SK-N-SH (cell line): ENCODE results near the gene PDCD2. TPM values are rescaled to one million over a fixed set of nuclear protein-coding genes. Genes with fewer than 3 reads are reported as not detected.

ENCODE experiments used
- CTCF ChIA-PET: fragments of 300-600, 350-600 bp; formaldehyde crosslinking; extraction: SDS; loops from one replicate; lab custom pipeline; 2021; lab: Yijun Ruan, JAX
- POLR2A ChIA-PET: fragments of 350-600 bp; sonication (Branson Sonifier 250); formaldehyde crosslinking; extraction: SDS; loops from one replicate; lab custom pipeline; 2020; ENCODE audit warnings: antibody characterized with exemption, inconsistent platforms; lab: Yijun Ruan, JAX
- DNase-seq: peaks from one replicate; pipeline ENCODE4 v3.0.0; 2012
- H2AFZ ChIP-seq: fragments of 200-600 bp; sonication (generic); 2 replicates; pipeline ENCODE4 v1.8.1; 2016; ENCODE audit warnings: antibody characterized with exemption, mild to moderate bottlenecking, low read depth
- H3F3A ChIP-seq: fragments of 200-600 bp; sonication (generic); replicated peaks from 2 replicates; pipeline ENCODE3; 2016; ENCODE audit warnings: antibody characterized with exemption, mild to moderate bottlenecking; ENCODE audit not compliant: insufficient read depth
- H3K27ac ChIP-seq, 2 experiments: fragments of 200-500 bp in 1 of 2; fragments of 200-600 bp in 1 of 2; sonication (Bioruptor generic) in 1 of 2; sonication (generic), shearing (Covaris generic) in 1 of 2; 2 replicates each; pipeline versions ENCODE4 v1.5.1 to v1.6.1; 2014 to 2016; ENCODE audit warnings: low read depth in 2 of 2, inconsistent platforms in 1 of 2, low read length in 1 of 2, mild to moderate bottlenecking in 1 of 2, mixed read lengths in 1 of 2
- H3K27me3 ChIP-seq: fragments of 200-600 bp; sonication (generic), shearing (Covaris generic); 2 replicates; pipeline ENCODE4 v1.6.1; 2016; ENCODE audit warnings: mixed run types; ENCODE audit not compliant: insufficient read depth
- H3K36me3 ChIP-seq, 2 experiments: fragments of 200-500 bp in 1 of 2; fragments of 200-600 bp in 1 of 2; sonication (Bioruptor generic) in 1 of 2; sonication (generic) in 1 of 2; replicated peaks in 1 of 2; 2 replicates each; pipeline versions ENCODE3 to v1.5.1; 2014 to 2016; ENCODE audit warnings: low read length in 1 of 2, mild to moderate bottlenecking in 1 of 2; ENCODE audit not compliant: insufficient read depth in 2 of 2, control insufficient read depth in 1 of 2
- H3K4me1 ChIP-seq, 2 experiments: fragments of 200-500 bp in 1 of 2; fragments of 200-600 bp in 1 of 2; sonication (Bioruptor generic) in 1 of 2; sonication (generic), shearing (Covaris generic) in 1 of 2; 2 replicates each; pipeline versions ENCODE4 v1.5.1 to v1.6.1; 2014 to 2016; ENCODE audit warnings: low read depth in 1 of 2, low read length in 1 of 2, mixed run types in 1 of 2; ENCODE audit not compliant: insufficient read depth in 2 of 2, control insufficient read depth in 1 of 2
- H3K4me2 ChIP-seq: fragments of 200-600 bp; sonication (generic), shearing (Covaris generic); 2 replicates; pipeline ENCODE4 v1.6.1; 2017; ENCODE audit warnings: mixed run types
- H3K4me3 ChIP-seq, 2 experiments: fragments of 200-500 bp in 1 of 2; fragments of 200-600 bp in 1 of 2; sonication (Bioruptor generic) in 1 of 2; sonication (generic), shearing (Covaris generic) in 1 of 2; 2 replicates each; pipeline versions ENCODE4 v1.5.1 to v1.8.1; 2014 to 2016; ENCODE audit warnings: low read depth in 2 of 2, inconsistent platforms in 1 of 2, low read length in 1 of 2, mild to moderate bottlenecking in 1 of 2, mixed read lengths in 1 of 2, moderate library complexity in 1 of 2
- H3K79me2 ChIP-seq: fragments of 200-600 bp; sonication (generic); 2 replicates; pipeline ENCODE4 v1.8.1; 2017; ENCODE audit warnings: mild to moderate bottlenecking; ENCODE audit not compliant: insufficient read depth
- H3K9ac ChIP-seq: fragments of 200-600 bp; sonication (generic); 2 replicates; pipeline ENCODE4 v1.6.1; 2017; ENCODE audit warnings: mixed run types
- H3K9me2 ChIP-seq: fragments of 200-600 bp; sonication (generic); 2 replicates; pipeline ENCODE4 v1.6.1; 2017; ENCODE audit warnings: mixed run types
- H3K9me3 ChIP-seq: fragments of 200-600 bp; sonication (generic); 2 replicates; pipeline ENCODE4 v1.6.1; 2017; ENCODE audit warnings: mixed run types, mild to moderate bottlenecking, moderate library complexity
- H4K20me1 ChIP-seq: fragments of 200-600 bp; sonication (generic); 2 replicates; pipeline ENCODE4 v1.6.1; 2017; ENCODE audit warnings: mild to moderate bottlenecking, mixed run types; ENCODE audit not compliant: insufficient read depth
- CHD2 ChIP-seq: fragments of 150-350 bp; IDR thresholded peaks from 2 replicates; pipeline ENCODE4 v1.6.1; 2018; ENCODE audit warnings: low read length; ENCODE audit not compliant: partially characterized antibody
- ELF1 ChIP-seq: IDR thresholded peaks from 2 replicates; pipeline ENCODE4 v1.4.0; 2012
- EP300 ChIP-seq, 2 experiments: IDR thresholded peaks; 2 replicates each; pipeline versions ENCODE4 v1.4.0 to v1.6.1; 2012; ENCODE audit warnings: borderline replicate concordance in 1 of 2, low read depth in 1 of 2, low read length in 1 of 2
- EZH2phosphoT487 ChIP-seq: fragments of 200-600 bp; sonication (generic); IDR thresholded peaks from 2 replicates; pipeline ENCODE4 v1.6.1; 2017; ENCODE audit warnings: low read depth, mixed run types, mild to moderate bottlenecking, antibody characterized with exemption, moderate library complexity, borderline replicate concordance
- FOXJ3 ChIP-seq: sonication (generic); formaldehyde crosslinking; IDR thresholded peaks from 2 replicates; pipeline ENCODE4 v1.5.1; 2020; ENCODE audit warnings: mild to moderate bottlenecking, missing genetic modification reagents
- GABPA ChIP-seq: IDR thresholded peaks from 2 replicates; pipeline ENCODE4 v1.4.0; 2012; ENCODE audit warnings: low read depth, mild to moderate bottlenecking
- JUND ChIP-seq: IDR thresholded peaks from 2 replicates; pipeline ENCODE4 v1.4.0; 2012
- MEF2A ChIP-seq: IDR thresholded peaks from 2 replicates; pipeline ENCODE4 v1.4.0; 2012; ENCODE audit warnings: low read depth, borderline replicate concordance
- NRF1 ChIP-seq: IDR thresholded peaks from 2 replicates; pipeline ENCODE4 v1.6.1; 2012; ENCODE audit warnings: low read depth, mild to moderate bottlenecking, low read length
- POLR2AphosphoS5 ChIP-seq: IDR thresholded peaks from 2 replicates; pipeline ENCODE4 v1.6.1; 2012; ENCODE audit warnings: low read depth, low read length
- RCOR1 ChIP-seq: fragments of 150-350 bp; IDR thresholded peaks from 2 replicates; pipeline ENCODE4 v1.6.1; 2017; ENCODE audit warnings: antibody characterized with exemption, low read length
- TAF1 ChIP-seq: IDR thresholded peaks from 2 replicates; pipeline ENCODE4 v1.6.1; 2012; ENCODE audit warnings: low read depth, mild to moderate bottlenecking, low read length, moderate library complexity, borderline replicate concordance
- ZBTB33 ChIP-seq: IDR thresholded peaks from 2 replicates; pipeline ENCODE4 v1.4.0; 2012; ENCODE audit warnings: low read depth, borderline replicate concordance
- WGBS: methylation state at CpG from one replicate; pipeline ENCODE4 v1.1.6; 2017; ENCODE audit warnings: low lambda C conversion rate; 5-methylcytosine and 5-hydroxymethylcytosine counted together
- polyA plus RNA-seq, 3 experiments: library from polyadenylated mRNA; depleted of rRNA; stranded (reverse); fragments of >200 nt; gene quantifications; 2 replicates each; pipeline ENCODE4 v1.2.3, GENCODE V29; 2012
- TF ChIP-seq, protein P1 (sequence below): fragments of 150-350 bp; IDR thresholded peaks from 2 replicates; pipeline ENCODE4 v1.6.1; 2016; ENCODE audit warnings: mild to moderate bottlenecking, low read depth, low read length
- TF ChIP-seq, protein P2 (sequence below): IDR thresholded peaks from 2 replicates; pipeline ENCODE4; 2012

The PDCD2 gene
- polyA plus RNA-seq, 1 of the 3 experiments (the other 2 are of a cell fraction) = 82.1 TPM

DNA sequence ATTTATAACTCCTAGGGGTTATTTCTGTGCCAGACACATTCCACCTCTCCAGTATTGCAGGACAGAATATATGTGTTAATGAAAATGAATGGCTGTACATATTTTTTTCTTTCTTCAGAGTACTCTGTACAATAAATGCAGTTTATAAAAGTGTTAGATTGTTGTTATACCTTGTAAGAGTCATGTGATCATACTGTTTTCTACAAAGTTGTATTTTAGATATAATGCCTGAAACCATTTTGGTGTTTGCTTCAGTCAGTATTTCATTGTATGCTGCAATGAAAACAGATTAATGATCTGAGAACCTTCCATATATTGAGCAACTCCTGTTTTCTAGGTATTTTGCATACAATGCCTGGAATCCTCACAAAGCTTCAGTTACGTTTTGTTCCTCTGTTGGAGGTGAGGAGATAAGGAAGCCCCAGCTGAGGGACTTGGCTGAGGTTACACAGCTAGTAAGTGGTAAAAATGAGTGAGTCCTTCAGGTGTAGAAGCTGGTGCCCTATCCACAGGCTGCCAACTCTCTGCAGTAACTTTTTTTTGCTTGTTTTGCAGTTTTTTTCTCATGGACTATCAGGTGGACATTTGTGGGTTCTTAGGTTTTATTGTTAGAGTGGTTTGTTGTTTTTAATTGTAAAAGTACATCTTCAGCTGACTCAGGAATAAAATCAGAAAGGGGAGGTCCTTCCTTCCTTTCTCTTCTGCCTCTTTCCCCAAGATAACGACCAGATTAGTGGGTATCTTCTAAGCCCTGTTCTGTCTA lies 11.6 kb downstream of the PDCD2 start:
- no peak overlapping the region for H2AFZ ChIP-seq
- no peak overlapping the region for H3K4me3 ChIP-seq
- H3K27ac ChIP-seq = no peak overlapping the region
- 63% methylated on average over 2 of the region's 2 CpGs for WGBS
- no peaks in the 10 kb centered on the region for H3K4me1 ChIP-seq
- CTCF ChIA-PET = interaction anchor here (0.7 kb wide), 1 partner anchor 14 kb away, joined by 3 read pairs; no protein-coding TSS in a partner anchor
- H3K79me2 ChIP-seq = no peaks in the 10 kb centered on the region
- peaks cover 70 to 83% of the 10 kb centered on the region in 2 experiments for H3K36me3 ChIP-seq
- H3K9me3 ChIP-seq = no peaks in the 10 kb centered on the region
- H3K4me2 ChIP-seq = no peak overlapping the region
- POLR2A ChIA-PET = no interaction called here
- H3K27me3 ChIP-seq = no peaks in the 10 kb centered on the region
- no peak for TF ChIP-seq EP300 (IDR thresholded peaks at IDR 0.05; ENCODE audit: borderline replicate concordance in 1 of 2, low read depth in 1 of 2, low read length in 1 of 2)
- TF ChIP-seq, protein P1, sequence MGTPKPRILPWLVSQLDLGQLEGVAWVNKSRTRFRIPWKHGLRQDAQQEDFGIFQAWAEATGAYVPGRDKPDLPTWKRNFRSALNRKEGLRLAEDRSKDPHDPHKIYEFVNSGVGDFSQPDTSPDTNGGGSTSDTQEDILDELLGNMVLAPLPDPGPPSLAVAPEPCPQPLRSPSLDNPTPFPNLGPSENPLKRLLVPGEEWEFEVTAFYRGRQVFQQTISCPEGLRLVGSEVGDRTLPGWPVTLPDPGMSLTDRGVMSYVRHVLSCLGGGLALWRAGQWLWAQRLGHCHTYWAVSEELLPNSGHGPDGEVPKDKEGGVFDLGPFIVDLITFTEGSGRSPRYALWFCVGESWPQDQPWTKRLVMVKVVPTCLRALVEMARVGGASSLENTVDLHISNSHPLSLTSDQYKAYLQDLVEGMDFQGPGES = no peak
- no peak for TF ChIP-seq MEF2A
- TF ChIP-seq RCOR1 = no peak
- TF ChIP-seq EZH2phosphoT487 = no peak
- no peak for TF ChIP-seq ELF1
- no peak for TF ChIP-seq ZBTB33
- TF ChIP-seq POLR2AphosphoS5 = no peak
- no peak for TF ChIP-seq FOXJ3 (CRISPR knock-in tag)
- no peak for TF ChIP-seq NRF1
- no peak for TF ChIP-seq JUND
- no peak for TF ChIP-seq GABPA
- no peak for TF ChIP-seq TAF1
- TF ChIP-seq, protein P2, sequence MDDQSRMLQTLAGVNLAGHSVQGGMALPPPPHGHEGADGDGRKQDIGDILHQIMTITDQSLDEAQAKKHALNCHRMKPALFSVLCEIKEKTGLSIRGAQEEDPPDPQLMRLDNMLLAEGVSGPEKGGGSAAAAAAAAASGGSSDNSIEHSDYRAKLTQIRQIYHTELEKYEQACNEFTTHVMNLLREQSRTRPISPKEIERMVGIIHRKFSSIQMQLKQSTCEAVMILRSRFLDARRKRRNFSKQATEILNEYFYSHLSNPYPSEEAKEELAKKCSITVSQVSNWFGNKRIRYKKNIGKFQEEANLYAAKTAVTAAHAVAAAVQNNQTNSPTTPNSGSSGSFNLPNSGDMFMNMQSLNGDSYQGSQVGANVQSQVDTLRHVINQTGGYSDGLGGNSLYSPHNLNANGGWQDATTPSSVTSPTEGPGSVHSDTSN = no peak
- no peak for TF ChIP-seq CHD2
- TF ChIP-seq, all 33 proteins: peak for 0
- no peaks in the 10 kb centered on the region for H3K9me2 ChIP-seq
- peaks cover 15% of the 10 kb centered on the region for H3F3A ChIP-seq
- no peak overlapping the region for H3K9ac ChIP-seq
- H4K20me1 ChIP-seq = no peaks in the 10 kb centered on the region
- DNase-seq = no peak
